Fibroblast of skin of back (primary cell): Measurements from ENCODE around the gene HELZ.
"Not testable (repeated sequence)": the region's sequence is repeated elsewhere in the genome, so short reads cannot be mapped to it uniquely, and the experiment has no call there.

Experiments used
- DNase-seq: peaks from one replicate; pipeline ENCODE4 v3.0.0-alpha.2; 2013

The HELZ gene

DNA sequence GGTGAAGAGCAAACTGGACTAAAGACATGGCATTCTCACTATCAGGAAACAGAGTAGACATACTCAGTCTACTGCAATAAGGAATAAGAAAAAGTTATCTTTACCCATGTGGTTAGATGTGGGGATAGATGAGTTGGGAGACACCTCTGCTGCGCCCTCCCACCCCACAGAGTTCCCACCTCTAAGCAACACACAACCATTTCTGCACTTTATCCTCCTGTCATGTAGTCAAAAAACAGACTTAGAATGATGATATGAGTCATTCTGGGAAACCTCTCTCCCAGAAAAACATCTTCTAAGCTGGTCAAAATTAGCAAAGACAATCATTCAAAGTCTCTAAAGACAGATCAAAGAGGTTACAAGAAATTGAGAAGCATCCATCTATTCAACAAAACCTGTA, 105.7 kb downstream of the HELZ start:
- DNase-seq: no peak

DNA sequence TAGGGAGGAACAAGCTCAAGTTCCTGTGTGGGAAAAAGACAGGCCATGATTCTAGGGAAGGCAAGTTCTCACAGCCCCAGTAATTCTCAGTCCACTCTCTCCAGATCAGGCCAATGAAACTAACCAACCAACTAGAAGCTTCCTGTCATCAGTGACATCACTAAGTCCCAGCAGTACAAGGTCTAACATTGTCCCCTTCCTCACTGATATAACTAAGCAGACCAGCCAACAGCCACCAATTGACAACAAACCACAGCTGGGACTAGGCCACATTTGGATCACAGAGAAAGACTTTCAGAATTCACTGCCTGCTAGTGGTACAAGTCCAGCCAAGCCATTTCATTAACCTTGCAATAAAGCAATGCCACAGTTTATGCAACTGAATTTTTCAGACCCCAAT, 106.6 kb downstream of the HELZ start:
- no peak for DNase-seq

DNA sequence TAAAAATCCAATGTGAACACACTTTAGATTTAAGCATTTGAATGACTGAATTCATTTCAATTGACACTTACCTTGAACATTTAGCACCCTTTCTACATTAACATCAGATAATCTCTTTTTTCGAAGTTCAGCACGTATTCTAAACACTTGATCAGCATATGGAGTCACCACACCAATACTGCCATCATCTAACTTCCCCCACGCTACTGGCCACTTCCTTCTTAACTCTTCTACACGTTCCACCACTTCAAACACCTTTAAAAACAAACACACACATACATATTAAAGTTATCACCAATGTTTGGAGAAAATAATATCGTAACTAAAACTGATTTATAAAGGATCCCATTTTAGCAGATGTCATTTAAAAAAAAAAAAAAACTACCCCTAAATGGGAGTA, 107.1 kb downstream of the HELZ start:
- DNase-seq: no peak

DNA sequence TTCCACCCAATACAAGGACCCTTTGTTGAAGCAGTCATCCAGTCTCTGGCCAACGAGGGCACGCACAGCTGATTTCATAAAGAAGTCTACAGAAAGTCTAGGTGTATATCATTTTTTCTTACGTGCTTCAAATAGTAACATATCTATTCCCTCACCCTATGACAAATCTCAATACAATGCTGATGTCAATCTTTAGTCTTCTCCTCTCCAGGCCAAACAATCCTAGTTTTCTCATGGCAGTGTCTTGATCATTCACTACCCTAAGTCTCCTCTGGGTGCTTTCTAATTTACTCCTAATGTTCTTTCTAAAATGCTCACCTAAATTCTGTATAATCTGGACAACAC, 108.0 kb downstream of the HELZ start:
- peak; percentile 72 for DNase-seq

DNA sequence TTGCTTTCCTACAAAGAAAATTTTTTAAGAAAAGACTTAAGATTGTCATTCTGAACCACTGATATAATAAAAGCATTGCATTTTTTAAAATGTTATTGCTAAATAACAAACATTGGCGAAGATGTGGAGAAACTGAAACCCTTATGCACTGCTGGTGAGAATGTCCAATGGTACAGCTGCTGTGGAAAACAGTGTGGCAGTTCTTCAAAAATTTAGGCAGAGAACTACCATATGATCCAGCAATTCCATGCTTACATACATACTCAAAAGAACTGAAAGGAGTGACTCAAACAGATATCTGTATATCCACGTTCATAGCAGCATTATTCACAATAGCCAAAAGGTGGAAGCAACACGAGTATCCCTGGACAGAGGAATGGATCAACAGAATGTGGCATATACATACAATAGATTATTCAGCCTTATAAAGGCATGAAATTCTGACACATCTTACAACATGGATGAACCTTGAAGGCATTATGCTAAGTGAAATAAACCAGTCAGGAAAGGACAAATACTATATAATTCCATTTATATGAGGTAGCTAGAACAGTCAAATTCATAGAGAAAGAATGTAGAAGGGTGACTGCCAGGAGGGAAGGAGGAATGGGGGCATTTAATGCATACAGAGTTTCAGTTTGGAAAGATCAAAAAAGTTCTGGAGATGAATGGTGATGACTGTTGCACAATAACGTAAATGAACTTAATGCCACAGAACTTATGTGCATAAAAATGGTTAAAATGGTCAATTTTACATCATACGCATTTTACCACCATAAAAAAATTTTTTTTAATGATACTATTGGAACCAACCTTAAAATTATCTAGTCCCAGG, 108.6 kb downstream of the HELZ start:
- DNase-seq: peak; percentile 84

DNA sequence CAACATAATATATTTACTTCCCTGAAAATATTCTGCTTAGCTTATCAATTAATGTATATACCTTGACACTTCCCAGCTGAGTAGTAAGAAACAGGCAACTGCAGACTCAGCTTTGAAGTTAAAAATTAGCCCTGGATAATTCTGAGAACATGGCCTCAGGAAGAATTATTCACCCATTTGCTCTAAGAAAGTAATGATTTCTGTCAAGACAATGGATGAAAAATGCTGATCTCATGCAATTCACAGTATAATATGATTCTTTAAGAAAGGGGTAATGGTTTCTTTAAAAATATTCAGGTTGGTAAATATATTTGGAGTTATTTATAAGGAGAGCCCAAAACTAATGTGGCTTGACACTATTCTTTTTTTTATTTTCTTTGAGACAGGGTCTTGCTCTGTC, 111.8 kb downstream of the HELZ start:
- DNase-seq: no peak

DNA sequence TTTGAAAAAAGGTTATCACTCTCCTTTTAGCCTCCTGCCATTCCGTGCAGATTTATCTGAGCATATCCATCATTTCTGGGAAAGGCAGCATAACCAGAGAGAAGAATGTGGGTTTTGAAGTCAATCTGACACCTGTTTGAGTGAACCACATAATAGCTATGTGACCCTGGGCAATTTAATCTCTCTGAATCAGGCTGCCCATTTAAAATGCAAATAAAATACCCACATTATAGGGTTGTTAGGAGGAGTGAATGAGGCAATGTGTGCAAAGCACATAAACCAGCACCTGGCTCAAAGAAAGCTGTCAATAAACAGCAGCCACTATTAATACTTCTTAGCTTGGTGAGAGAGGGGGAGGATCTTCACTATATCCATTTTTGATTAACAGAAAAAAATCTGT, 112.6 kb downstream of the HELZ start:
- DNase-seq: no peak

DNA sequence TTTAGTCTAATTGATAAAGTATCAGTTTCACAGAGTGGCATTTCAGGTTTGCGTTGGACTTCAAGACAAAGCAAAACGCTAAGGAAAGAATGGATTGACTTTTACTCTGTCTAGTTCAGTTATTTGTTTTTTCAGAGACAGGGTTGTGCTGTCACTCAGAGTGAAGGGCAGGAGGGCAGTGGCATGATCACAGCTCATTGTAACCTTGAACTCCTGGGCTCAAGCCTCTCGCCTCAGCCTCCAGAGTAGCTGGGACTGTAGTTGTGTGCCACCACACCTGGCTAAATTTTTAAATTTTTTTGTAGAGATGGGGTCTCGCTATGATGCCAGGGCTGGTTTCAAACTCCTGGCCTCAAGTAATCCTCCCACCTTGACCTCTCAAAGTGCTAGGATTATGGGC, 114.2 kb downstream of the HELZ start:
- no peak for DNase-seq

DNA sequence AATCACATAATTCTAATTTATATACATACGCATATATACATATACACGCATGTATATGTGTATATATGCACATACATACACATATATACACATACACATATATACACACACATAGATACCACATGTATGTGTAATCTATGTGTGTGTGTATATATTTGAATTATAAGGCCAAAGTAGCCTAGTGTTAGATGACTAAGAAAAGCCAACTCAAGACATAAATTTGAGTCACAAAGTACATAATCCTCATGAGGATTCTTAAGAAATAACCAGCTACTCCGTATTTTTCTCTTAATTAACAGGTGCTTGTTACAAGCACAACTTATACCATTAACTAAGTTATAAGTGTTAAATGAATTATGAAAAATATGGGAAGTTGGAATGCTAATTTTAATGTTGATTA, 115.7 kb downstream of the HELZ start:
- DNase-seq: no peak

DNA sequence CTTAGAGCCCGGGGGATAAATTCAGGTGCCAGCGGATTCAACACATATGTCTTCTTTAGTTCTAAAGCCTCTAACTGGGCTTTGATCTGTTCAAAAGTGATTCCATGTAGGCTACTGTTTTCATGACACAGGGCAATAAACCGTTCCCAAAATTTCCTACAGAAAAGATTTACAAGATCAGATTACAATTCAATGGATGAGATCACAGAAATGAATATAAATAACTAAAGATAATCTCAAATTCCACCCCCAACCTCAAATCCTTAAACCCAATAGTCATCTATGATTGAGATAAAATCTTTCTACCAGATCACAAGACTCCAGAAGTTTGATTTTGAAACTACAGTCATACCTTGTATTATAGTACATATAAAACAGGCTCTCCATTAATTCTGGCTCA, 116.3 kb downstream of the HELZ start:
- DNase-seq: no peak

DNA sequence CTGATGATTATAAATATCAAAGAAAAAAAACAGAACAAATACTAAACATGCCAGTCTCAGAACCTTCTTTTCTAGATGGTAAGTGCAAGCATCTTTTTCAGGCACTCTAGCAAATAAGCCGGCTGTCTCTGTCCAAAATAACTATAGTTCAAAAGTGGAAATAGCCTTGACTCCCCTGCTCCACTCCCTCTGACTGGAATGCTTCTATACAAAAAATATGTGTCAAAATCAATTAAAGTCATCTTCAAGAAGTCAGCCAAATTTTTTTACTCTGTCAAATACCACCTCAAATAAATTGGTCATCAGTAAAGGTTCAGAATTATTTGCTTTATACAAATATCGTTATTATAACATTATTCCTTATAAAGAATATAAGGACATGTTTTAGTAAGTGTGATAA, 117.1 kb downstream of the HELZ start:
- DNase-seq: no peak

DNA sequence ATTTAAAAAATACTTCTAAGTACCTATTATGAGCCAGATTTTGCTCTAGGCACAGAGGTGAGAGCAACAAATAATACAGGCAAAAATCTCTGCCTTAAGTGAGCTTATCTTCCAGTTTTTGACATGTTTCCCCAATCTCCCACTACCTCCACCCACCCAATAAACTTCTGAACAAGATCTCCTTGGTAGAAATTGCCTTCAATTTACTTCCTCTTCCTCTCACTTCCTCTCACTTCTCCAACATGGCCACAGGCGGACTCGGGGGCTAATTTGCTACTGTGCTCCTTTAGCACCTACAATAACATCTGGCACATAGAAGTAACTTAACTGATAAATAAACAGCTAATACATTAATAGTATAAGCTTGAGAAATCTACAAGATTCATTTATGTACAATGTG, 118.0 kb downstream of the HELZ start:
- DNase-seq: no peak

DNA sequence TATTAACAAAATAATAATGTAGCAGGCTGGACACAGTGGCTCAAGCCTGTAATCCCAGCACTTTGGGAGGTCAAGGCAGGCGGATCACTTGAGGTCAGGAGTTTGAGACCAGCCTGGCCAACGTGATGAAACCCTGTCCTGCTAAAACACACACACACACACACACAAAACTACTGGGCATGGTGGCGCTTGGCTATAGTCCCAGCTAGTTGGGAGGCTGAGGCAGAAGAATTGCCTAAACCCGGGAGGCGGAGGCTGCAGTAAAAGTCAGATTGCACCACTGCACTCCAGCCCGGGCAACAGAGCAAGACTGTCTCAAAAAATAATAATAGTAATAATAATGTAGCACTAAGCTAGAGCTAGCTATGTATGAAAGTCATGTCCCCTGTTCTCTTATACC, 118.5 kb downstream of the HELZ start:
- not testable (repeated sequence) for DNase-seq

DNA sequence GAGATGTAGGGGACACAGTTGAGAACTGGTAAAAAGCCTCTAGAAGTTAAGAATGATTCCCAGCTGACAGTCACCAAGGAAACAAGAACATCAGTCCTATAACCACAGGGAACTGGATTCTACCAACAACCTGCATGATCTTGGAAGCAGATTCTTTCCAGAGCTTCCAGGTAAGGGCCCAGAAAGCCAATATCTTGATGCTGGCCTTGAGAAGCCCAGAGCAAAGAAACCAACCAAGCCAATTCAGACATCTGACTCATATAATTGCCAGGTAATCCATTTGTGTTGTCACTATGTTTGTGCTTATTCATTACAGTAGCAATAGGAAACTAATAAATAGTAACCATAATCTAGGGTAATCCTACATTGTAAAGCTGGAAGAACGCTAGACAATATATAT, 119.1 kb downstream of the HELZ start:
- no peak for DNase-seq

DNA sequence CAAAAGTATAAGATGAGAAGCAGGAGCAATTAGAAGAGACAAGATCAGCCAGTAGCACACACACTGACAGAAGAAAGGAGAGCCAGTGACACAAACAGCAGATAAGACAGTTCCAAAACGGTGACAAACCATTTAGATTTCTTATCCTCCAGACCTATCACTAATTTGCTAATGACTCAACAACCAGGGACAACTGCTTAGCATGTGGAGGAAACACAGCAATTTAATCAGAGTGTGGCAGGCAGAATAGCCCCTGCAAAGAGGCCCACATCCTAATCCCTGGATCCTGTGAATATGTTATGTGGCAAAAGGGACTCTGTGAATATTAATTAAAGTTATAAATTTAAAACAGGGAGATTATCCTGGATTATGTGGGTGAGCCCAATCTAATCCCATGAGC, 119.6 kb downstream of the HELZ start:
- DNase-seq: no peak

DNA sequence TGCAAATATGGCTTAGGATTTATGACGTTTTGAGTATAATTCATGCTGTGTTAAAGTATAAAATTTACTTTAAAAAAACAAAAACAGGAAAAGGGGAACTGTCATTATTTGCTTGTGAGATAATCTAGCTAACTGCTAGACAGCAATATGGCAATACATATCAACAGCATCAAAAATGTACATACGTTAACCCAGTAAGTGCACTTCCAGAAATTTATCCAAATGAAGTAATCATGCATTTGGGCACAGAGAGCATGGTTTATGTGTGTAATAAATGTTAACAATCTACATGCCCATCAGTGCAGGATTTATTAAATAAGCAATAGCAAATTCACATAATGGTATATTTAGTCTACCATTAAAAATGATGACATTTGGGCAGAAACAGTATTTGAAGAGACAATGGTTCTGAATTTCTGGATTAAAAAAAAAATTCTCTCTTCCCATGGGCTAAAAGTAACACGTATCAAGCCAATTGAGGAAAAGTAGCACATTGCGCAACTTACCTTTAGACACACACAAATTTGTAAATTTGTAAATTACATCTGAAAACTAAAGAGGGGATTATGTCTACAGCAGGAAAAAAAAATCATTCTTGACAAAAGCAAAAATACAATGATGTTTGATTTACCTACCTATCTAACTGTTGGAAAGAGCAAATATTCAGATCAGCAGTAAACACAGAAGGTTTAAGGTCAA, 120.4 kb downstream of the HELZ start:
- DNase-seq: no peak

DNA sequence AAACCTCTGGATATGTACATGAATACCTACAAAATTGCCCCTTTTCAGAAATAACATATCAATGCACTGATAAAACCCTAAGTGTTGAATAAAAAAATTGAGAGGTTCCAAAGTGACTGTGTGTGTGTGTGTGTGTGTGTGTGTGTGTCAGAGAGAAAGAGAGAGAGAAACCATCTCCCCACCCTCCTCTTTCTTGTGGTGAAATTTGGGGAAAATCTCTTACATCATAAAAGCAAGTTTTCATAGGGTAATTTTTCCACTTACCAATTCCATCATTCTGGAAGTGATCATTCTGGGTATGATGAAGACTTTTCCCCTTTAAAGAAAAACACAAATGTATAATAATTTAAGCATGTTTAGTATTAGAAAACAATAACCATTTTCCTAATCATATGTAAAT, 121.3 kb downstream of the HELZ start:
- no peak for DNase-seq

DNA sequence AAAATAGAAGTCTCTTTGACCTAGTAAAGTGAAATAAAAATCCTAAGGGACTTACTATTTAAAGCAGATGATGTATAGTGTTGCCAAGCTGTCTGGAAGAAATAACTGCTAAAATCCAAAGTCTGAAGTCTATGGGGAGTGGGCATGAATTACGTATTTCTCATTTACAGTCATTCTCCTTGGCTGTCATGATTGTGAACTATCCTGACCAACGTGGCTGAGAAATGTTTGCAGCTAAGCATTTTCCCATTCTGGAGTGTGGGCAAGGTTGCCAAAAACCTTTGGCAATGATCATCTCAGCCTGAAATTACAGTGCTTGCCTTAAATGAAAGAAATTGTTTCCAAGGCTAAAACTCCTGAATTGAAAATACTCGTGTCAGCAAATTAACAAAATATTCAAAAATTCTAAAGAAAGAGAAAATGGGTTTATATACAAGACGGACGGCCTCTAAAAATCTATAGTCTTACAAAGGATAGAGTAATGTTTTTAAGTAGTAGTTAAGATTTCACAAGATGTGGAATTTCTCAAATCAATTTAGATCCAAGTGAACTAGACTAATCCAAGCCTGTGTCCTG, 123.6 kb downstream of the HELZ start:
- no peak for DNase-seq

DNA sequence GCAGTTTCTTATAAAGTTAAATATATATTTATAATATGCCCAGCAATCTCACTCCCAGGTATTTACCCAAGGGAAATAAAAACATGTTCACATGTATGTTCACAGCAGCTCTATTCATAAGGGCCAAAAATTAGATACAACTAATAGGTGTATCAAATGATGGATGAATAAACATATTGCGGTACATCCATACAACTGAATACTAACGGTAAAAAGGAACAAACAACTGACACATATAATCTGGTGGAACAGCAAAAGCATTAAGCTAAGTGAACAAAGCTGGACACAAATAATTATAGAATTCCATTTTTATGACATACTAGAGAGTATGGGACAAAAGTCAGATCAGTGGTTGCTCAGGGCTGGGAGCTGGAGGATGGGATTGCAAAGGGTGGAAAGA, 125.9 kb downstream of the HELZ start:
- DNase-seq: no peak

DNA sequence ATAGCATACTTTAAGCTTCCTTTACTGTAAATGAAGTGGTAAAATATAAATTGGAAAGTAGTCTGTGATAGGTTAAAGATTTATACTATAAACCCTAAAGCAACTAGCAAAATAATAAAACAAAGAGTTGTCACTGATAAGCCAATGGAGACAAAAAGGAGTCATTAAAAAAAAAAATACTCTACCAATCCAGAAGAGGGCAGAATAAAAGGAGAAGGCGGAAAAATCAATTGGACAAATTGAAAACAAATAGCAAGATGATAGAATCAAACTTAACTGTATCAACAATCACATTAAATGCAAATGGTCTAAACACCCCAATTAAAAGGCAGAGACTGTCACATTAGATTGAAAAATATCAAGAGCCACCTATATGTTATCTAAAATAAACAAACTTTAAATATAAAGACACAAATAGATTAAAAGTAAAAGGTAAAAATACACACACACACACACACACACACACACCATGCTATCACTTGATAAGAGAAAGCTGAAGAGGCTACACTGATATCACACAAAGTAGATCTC, 128.9 kb downstream of the HELZ start:
- no peak for DNase-seq

DNA sequence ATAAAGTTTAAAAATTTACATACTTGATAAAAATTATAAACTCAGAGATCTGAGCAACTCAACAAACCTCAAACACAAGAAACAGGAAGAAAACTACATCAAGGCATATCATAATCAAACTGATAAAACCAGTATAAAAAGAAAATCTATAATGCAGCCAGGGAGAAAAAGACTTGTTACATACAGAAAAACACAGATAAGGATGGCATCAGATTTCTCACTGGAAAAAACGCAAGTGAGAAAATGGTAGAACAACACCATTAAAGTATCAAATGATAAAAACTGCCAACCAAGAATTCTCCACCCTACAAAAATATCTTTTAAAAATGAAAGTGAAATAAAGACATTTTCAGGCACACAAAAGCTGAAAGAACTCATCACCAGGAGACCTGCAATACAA, 129.6 kb downstream of the HELZ start:
- no peak for DNase-seq

DNA sequence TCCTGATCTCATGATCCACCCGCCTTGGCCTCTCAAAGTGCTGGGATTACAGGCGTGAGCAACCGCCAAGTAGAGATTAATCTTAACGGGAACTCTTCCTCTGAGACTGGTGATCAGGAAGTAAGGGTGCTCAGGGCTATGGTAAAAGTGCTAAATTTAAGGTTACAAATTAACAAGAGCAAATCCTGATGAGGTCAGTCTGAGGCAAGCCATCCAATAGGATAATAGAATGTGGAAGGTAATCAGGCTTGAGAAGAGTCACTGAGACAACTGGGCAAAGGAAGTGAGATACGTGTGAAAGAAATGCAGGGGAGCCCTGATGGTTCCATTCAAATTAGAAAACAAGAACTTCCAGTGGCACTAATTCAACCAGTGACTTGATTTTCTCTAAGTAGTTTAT, 131.5 kb downstream of the HELZ start:
- DNase-seq: no peak

DNA sequence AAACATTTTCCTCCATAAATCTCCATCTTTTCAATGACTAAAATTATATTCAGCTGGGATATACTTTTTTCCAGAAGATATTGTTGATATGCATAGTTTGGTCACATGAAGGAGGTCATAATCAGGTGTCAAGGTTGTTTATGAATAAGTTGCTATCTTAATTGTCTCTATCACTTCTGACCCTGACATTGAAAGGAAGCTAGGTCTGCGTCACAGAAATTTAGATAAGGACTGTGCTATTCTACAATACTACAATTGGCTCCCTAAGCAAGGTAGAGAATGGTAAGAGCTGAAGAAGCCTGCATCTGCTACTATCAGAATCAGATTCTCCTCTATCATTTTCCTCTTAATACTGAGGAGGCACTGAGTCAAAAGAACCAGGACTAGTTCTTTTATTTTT, 133.2 kb downstream of the HELZ start:
- DNase-seq: no peak

DNA sequence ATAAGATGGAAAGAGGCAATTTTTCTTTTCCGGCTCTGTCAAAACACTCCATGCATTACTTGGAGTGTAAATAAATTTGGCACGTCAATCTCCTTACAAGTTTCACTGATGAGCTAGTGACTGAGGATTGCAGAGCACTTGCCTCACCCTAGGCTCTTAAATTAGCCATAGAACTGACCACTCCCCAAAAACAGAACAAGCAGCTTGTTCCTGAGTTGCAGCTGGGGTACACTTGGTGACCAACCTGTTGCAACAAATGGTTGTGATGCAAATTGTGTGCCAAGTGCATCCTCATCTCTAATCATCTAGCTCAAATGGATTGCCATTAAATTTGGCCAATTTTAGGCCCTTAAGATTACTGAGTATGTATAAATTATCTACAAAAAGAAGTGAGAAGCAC, 133.7 kb downstream of the HELZ start:
- no peak for DNase-seq
